Fibroblast of skin of left biceps (primary cell): Measurements from ENCODE around the gene IL6R.
A peak's percentile ranks its signal among the peaks of the same experiment; 100 is the strongest.
"Not testable (repeated sequence)": the region's sequence is repeated elsewhere in the genome, so short reads cannot be mapped to it uniquely, and the experiment has no call there.

ENCODE experiments used
- DNase-seq, 2 experiments: peaks; one replicate each; pipeline ENCODE4 v3.0.0-alpha.2; 2013; ENCODE audit warnings: low read depth in 2 of 2

IL6R gene

DNA sequence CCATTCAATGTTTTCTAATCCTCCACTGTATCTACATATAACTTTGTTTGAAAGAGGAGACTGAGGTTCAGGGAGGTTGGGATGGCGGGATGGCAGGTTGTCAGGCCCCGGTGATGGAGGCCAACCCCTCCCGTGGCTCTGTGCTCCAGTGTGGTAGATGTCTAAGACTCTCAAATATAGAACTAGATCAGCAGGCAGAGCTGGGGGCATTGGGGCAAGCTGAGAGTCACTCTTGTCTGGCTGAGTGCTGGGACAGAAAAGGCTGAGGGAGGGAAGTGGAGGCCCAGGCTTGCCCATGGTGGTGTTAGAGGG lies 1.7 kb downstream of the IL6R start:
- DNase-seq: no peak

DNA sequence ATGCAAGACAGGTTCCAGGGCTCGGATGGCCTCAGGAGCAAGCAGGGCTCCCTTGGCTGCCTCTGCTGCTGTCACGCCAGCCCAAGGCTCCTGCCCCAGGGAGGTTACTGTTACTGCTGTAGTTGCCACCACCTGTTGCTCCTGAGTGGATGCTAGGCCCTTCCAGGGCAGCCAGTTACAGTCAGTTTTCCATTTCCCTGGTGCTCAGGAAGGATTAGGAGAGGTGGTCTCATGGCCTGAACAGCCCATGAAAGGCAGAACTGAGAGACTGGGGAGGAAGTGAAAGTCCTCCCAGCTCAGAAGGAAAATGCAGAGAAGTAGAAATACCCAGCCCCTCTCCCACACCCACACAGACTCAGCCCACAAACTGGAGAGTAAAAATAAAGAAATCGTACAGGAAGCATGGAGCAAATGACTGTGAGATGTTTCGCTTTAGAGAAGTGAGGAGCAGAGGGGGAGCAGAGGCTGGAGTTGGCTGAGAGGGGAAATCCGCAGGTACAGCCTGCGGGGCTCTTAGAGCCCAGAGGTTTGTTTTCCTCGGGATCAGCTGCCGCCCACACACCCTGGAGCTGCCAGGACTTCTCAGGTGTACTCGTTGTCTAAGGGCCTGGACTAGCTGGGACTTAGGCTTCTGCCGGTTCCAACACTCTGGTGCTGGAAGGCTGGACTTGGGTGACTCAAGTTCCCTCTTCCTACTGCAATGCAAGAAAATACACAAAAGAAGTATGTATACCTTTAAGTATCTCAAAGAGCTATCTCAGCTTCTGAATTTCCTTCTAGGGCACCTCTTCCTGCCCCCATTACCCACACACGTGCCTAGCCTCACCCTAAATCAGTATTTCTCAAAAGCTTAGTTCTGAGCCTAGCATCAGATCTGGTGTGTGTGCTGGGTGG lies 2.3 kb downstream of the IL6R start:
- DNase-seq: no peak

DNA sequence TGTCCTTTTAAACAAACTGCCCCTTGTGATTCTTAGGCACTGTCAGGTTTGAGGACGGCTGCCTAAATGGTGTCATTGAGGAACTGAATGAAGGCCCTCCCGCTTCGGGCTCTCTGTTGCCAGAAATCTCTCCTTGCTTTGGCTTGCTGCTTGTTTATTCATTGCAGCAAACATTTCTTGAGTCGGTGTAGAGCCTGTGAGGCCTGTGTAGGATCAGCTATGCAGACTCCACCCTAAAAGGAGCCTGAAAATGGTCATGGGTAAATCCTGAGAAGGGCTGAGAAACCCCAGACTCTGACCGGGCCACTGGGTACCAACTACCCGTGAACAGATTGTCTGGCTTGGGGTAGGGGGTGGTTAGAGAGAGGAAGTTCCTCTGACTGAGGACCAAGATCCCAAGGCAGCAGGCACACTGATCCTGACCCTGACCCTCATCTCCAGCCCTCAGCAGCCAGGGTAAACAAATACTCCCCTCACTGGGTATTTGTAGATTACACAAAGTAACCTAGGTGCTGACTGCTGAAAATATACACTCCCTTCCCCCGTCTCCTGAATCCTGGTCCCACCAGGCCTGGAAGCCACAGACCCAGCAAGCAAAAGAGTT lies 3.1 kb downstream of the IL6R start:
- DNase-seq: no peak

DNA sequence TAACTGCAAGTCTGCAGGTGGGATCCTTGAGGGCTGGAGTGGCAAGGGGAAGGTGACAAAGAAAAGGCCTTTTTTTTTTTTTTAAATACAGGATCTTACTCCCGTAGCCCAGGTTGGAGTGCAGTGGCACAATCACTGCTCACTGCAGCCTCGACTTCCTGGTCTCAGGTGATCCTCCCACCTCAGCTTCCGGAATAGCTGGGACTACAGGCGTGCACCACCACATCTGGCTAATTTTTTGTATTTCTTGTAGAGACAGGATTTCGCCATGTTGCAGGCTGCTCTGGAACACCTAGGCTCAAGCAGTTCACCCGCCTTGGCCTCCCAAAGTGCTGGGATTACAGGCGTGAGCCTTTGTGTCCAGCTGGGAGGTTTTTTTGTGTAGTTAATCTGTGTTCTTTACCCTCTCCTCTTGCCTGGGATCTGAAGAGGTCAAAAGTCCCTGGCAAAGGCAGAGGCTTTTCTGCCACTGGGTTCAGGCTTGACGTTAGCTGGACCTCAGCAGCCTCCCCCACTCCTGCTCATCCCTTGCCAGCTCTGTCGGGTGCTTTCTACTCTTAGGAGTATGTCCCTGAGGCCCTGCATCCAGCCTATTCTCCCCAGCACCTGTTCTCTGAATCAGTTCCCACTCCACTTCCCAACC lies 5.2 kb downstream of the IL6R start:
- no peak for DNase-seq

DNA sequence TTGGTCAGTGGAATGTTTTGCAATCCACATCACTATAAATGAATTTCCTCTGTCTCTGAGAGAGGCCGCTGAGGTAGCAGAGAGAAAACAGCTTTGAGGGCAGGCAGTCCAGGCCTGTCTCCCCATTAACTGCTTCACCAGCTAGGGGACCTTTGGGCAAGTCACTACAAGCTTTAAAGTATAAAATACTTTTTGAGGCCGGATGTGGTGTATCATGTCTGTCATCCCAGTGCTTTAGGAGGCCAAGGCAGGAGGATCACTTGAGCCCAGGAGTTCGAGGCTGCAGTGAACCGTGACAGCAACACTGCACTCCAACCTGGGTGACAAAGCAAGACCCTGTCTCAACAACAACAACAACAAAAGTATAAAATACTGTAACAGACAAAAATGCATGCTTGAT lies 6.4 kb downstream of the IL6R start:
- no peak for DNase-seq

DNA sequence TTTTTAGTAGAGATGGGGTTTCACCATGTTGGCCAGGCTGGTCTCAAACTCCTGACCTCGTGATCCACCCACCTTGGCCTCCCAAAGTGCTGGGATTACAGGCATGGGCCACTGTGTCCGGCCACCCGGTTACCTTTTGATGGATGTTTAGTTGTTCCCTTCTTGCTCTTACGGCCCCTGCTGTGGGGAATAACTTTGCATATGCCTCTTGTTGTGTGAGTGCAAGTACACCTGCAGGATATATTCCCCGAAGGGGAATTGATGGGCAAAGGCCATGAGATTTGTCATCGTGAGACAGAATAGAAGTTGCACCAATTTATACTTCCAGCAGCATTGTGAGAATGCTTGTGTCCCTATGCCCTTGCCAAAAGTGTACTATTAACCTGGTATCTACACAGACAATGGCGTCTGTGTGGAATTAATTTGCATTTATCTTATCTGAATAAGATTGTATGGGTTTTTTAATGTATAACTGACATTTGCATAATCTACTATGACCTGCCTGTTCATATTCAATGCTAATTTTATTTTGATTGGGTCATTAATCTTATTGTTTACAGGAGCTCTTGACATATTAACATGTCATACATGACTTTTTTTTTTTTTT lies 8.1 kb downstream of the IL6R start:
- DNase-seq: no peak

DNA sequence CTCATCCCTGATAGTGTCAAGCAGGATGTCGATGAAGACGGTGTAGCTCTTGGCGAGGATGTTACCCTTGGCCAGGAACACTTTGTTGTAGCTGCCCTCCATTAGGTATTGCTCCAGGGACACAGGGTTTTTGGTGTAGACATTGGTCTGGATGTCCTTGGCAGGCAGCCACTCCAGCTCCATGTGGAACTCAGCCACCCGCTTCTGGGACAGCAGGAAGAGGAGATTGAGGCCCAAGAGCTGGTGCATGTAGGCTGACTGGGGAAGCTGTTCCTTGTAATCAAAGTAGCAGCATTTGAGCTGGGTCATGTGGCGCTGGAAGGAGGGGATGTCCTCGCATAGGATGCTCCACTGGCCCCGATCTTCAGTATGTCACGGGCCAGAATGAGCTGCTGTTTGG lies 9.5 kb downstream of the IL6R start:
- no peak for DNase-seq

DNA sequence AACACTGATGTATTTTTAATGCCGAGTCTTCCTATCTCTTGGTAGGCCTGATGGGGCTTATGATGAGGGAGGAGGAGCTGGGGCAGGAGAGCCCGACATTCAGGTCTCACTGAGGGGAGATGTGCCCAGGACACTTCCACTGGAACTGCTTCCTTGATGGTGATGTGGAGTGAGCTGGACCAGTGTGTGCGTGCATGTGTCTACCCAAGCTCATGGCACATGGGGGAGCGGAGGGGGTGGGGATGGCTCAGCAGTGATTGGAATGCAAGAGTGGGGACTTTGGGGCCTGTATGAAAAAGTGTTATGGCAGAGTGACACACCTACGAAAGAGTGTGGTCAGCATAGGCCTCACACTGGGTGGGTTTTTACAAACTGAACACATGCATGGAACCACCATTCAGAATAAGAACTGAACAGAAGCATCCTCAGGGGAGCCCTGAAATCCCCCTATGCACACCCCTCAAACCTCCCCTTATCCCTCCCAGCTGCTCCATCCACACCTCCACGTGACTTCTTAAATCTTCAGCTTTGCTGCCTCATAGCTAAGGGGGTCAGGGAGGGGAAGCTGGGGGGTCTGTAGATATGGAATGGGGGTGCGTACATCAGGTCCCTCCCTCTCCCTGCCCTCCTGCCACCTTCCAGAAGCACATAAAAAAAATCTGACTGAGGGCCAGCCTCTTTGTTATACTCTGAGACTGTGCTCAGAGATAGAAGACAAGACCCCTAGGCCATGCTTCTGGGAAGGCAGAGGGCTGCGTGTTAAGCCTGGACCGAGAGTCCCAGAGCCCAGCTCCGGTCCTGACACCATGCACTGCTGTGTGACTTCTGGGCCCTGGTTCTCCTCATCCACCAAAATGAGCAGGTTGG lies 11.6 kb downstream of the IL6R start:
- DNase-seq: no peak

DNA sequence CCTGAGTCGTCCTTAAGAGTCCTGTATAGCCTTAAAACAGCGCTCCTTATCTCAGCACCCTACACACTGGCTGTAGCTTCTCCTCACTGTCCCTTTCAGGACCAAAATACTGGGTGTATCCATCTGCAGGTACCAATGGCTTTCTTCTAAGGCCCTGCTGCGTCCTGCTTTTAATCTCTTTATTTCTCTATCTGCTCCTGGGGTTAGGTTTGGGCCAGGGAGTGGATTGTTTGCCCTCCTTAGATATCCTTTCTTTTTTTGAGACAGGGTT lies 12.1 kb downstream of the IL6R start:
- DNase-seq: no peak

DNA sequence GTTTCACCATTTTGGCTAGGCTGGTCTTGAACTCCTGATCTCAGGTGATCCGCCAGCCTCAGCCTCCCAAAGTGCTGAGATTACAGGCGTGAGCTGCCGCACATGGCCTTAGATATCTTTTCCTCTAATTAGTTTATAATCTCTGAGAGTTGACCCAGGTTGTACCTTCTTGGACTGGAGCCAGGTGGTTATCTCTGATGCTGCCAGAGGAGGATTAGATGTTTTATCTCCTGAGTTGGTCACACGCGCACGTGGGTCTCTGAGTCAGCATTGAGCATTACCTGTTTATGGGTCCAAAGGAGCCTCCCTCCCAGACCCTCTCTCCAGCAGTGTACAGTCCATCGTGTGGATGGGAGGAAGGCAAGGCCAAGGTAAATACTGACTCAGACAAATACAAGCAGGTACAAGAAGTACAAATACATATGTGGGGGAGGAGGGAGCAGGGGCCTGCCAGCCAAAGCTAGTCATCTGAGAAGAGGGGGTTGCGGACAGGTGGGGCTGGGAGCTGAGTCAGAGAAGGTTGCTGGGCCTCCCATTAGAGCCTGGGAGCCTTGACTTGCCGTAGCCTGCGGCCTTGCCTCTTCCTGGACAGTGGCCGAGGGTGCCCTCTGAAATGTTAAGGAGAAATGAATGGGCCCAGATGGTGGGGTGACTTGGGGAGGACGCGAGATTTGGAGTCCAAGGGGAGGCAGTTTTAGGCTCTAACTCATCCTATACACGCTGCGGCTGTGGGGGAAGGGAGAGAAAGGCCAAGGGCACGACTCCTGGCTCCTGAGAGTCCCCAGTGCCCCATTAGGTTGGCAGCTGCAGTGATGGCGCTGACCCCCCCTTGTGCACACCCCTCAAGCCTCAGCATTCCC lies 13.1 kb downstream of the IL6R start:
- DNase-seq: no peak

DNA sequence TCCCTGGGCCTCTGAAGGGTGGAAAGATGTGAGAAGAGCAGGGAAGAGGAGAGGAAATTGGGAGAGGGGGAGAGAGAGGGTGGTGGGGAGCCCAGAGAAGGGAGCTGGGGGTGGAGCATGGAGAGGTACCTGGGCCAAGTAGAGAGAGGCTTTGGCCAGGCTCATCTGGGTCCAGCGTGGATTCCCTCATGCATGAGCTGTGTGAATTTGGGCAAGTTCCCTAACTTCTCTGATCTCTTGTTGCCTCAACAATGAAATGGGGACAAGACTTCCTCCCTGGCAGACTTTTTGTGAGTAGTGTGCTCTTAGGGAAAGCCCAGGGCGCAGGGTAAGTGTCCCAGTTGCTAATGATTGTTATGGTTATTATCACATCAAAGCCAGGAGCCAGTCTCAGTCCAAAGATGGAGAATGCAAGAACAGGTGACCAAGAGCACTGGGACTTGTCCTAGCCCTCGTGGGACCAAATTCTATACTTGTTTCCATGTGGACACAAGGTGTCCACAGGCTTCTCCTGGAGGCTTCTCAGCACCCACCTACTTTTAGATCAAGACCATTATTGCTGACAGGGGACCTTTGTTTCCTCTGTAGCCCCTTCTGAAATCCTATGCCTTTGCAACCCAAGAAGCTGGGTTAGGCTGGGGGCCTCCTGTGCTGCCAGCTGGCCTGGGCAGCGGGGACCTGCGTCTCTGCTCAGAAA lies 13.9 kb downstream of the IL6R start:
- no peak for DNase-seq

DNA sequence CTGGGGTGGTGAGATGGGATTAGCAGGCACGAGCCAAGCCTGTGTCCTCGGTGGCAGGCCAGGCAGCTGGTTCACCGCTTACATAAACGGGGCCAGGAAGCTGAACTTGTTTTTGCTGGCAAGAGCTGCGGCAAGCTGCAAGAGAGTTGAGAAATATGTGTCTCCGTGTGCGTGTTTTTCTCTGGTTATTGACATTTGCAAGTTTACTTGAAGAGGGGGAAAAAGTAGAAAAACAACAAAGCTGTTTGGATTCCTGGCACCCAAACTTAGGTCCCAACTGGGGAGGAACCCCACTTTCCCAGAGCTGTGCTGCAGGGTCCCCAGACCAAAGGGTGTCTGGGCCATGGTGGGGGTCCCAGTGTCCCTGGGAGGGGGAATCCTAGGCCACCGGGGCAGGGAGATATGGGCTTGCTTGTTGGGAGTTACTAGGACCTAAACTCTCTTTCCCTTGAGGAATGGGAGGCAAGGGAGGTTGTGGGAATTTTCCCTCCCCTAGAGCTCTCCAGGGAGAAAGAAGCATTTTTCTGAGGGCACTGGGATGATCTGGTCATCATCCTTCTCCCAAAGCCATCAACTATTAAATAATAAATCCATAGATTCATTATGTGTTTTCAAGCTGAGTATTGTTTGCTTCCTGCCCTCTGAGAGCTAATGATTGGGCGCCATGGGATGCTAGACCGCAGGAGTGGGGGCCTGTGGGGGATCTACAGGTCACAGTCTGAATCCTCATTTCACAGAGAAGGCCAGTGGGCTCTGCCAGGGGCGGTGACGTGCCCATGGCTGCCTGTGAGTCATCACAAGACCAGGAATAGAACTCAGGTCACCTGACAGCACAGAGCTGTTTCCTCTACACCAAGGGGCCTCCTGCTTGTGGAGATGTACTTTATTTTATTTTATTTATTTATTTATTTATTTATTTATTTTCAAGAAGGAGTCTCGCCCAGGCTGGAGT lies 14.8 kb downstream of the IL6R start:
- peak in 1 of 2 experiments; percentile 36 for DNase-seq

DNA sequence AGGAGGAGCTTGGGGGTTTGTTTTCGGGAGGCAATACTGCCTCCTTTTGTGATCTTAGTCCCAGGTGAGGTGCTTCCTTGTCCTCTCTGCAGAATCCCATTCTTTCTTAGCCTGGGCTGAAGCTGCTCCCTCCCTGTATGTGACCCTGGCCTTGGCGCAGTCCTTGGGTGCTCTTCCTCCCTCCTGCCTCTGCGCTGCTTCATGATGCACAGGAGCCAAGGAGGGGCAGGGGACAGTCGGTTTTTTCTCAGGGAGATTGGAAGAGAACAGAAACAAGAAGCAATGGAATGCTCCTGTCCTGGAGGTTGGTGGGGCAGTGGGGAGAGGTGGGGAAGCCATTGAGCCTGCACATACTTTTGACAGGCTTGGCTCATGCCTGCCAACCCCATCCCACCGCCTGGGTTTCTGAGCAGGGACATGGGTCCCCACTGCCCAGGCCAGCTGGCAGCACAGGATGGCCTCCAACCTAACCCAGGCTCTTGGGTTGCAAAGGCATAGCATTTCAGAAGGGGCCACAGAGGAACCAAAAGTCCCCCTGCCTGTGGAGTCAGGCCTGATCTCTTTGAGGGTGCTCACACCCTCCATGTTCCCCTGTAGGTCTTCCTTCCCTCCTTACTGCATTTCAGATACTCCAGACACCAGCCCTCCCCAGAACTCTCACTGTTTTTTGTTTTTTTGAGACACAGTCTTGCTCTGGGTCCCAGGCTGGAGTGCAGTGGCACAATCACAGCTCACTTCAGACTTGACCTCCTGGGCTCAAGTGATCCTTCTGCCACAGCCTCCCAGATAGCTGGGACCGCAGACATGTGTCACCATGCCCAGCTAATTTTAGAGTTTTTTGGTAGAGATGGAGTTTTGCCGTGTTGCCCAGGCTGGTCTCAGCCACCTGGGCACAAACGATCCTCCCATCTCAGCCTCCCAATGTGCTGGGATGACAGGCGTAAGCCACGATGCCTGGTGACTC lies 16.1 kb downstream of the IL6R start:
- no peak for DNase-seq

DNA sequence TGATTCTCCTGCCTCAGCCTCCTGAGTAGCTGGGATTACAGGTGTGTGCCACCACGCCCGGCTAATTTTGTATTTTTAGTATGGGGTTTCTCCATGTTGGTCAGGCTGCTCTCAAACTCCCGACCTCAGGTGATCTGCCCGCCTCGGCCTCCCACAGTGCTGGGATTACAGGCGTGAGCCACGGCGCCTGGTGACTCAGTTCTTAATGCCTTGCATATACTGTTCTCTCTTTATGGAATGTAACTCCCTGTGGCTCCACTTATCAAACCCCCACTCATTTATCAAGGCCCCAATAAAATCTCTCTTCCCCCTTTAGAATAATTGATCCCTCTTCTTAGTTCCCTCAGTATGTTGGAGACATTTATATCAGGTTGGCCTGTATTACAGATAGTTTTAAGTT lies 16.9 kb downstream of the IL6R start:
- not testable (repeated sequence) for DNase-seq

DNA sequence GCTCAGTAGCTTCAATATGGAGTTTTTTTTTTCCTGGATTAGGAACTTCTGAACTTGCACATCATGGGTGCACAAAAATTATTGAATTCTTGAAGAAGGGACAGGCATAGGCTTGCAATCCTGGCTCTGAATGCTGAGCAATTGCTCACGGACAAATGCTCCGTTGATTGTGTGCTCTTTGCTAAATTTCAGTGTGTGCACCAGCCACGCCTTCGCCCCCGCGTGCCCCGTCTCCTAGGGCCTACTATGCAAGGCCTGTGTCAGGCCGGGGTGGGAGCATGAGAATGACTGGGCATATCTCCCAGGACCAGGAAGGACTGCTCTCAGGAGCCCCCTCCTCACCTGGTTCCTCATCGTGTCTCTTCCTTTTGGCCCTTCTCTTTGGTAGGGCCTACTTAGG lies 17.4 kb downstream of the IL6R start:
- no peak for DNase-seq

DNA sequence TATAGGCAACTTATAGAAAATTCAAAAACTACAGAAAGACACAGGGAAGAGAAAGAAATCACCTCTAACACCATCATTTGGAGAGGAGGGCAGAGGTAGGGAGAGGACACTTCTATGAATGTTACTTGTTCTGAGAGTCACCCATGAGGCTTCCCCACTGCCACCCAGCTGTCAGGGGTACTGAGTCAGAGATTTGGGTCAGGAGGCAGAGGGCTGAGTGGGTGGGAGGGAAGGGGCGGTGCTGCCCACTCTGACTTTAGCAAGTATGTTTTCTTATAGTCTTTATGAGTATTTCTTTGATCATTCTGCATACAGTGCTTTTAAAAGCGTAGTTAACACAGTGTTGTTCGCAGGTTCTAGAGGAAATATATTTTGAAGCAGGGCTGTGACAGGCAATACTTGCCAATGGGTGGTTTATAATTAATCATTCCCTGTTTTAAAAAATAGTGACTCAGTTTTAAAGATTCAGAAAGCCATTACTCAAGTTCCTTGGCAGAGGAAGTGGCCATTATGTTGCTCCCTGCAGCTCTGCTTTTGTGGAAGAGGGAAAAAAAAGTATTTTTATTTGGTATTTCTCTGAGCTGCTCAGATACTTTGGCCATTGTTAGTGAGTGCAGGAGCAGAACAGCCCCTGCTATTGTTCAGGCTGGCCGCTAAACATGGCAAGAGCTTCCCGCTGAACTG lies 18.3 kb downstream of the IL6R start:
- no peak for DNase-seq

DNA sequence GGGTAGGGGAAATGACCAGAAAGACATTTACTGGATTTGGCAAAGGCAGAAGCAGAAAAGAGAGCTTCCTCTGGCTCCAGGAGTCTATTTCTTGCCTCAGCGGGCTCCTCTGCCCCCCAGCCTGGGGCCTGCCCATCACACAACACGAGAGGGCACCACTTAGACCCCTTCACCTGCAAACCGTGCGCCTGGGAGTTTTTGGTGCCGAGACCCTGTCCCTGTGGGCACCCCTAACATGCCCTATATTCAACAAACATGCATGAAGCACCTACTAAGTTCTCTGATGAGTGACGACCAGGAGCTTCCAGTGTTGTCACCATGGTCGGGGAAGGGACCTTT lies 18.8 kb downstream of the IL6R start:
- DNase-seq: no peak

DNA sequence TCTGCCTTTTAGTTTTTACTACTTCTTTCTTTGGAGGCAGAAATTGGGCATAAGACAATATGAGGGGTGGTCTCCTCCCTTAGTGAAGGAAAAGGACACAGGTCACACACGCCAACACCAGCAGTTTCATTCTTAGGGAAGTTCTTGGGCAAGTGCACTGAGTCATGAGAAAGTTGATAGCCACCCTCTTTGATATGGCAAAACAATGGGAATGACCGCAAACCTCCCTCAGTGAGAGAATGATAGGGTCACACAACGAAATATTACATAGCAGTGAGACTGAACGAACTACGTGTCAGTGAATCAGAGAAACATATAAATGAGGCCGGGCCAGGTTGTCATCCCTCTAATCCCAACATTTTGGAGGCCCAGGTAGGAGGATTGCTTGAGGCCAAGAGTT lies 20.0 kb downstream of the IL6R start:
- DNase-seq: no peak
